Fibroblast of upper back skin (primary cell): Measurements from ENCODE around the gene SMURF2.
"Not testable (repeated sequence)": the region's sequence is repeated elsewhere in the genome, so short reads cannot be mapped to it uniquely, and the experiment has no call there.

ENCODE experiments used
- DNase-seq: peaks from one replicate; pipeline ENCODE4 v3.0.0-alpha.2; 2013

Gene SMURF2

GRCh38 chr17:64664299-64664981 is 2.3 kb upstream of the SMURF2 start:
- not testable (repeated sequence) for DNase-seq

- not testable (repeated sequence) for DNase-seq
Observed at GRCh38 chr17:64663836-64664235, 1.7 kb upstream of the SMURF2 start.

- no peak for DNase-seq
Observed at GRCh38 chr17:64662774-64663367, 764 bp upstream of the SMURF2 start.

DNA sequence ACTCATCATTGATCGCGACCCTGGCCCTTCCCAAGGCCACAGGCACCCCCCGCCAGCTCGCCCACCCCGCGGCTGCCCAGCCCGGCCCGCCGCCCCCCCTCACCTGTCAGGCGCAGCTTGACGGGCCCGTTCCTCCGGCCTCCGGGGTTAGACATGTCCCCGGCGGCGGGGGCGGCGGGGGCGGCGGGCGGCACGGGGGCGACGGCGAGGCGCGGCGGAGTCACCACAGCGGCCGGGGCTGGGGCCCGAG is 456 bp downstream of the SMURF2 start:
- no peak for DNase-seq

DNA sequence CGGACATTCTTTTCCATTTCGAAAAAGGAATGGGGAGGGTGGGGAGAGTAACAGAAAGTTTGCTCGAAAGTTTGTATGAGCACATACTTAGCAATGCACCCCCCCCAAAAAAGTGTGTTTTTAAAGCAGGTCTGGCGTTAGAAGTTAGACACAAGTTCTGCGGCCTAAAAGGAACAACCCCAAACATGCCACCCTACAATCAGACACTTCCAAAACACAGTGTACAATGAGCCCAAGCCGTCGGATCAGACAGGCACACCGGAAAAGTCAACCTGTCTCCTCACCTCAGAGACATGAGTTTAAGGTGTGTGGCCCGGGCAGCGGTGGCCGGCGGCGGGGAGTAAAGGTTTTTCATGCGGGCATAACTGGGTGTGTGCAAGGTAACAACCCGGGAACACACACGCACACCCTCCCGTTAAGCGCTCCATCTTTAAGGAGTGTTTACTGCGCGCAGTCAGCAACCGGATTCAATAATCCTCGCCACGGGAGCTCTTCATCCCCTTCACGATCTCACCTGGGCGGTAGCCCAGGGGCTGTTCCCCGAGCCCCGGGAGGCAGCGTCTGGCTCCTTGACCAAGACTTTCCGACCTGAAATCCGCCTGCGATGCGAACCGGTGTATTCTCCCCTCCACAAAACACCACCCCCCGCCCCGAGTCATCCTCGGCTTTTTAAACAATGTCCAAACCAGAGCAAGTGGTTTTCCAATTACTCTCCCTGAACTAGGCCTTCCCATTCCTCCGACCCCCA is 955 bp downstream of the SMURF2 start:
- DNase-seq = not testable (repeated sequence)

DNA sequence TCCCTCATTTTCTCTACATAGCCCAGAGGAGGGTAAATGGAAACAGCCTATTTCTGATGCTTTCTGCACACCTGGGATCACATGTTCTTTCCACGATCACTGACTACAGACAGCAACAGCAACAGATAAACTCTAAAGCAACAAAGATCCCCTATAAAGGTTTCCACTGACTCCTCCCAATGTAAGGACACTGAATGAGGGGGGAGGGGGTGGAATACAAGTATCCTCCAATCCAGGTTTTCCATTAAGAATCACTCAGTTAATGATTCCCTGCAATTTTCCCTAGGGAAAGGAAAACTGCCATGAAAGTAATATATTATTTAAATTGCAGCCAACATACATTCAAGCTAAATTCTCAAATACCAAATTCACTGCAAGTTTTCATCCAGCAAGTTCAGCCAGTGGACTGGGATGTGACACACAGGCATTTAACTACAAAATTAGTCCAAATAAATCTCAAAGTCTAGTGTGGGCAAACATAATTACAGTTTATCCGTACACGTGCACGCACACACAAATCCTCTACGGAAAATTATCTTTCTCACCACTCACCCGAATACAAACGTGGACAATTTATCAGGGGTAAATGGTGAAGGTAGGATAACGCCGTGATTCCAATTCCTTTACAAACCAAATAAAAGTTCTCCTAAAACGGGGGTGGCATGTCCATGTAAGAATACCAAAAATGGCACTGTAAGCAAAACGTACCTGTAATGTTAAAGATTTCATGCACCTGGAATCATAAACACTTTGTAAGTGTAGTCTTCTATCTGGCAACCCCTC is 1.7 kb downstream of the SMURF2 start:
- DNase-seq = peak; percentile 51

DNA sequence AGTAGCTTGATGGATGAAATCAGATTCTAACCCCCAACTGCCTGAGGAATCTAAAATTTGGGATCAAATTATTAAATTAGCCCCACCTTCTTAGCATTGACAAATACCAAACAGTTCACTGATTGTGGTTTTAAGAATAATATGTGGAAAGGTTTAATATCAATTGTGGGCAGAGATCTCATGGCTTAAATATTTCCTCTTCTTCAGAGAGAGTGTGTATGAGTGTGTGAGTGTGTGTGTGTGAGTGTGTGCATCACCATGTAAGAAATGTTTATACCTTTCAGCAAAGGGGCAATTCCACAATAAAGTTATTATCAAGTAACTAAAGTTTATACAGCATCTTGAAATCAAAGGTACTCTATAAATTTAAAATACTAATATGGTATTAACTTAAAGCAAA is 3.2 kb downstream of the SMURF2 start:
- peak; percentile 87 for DNase-seq

- no peak for DNase-seq
Observed at GRCh38 chr17:64657610-64658125, 4.4 kb downstream of the SMURF2 start.

- DNase-seq = no peak
Observed at GRCh38 chr17:64655704-64656103, 6.4 kb downstream of the SMURF2 start.

DNA sequence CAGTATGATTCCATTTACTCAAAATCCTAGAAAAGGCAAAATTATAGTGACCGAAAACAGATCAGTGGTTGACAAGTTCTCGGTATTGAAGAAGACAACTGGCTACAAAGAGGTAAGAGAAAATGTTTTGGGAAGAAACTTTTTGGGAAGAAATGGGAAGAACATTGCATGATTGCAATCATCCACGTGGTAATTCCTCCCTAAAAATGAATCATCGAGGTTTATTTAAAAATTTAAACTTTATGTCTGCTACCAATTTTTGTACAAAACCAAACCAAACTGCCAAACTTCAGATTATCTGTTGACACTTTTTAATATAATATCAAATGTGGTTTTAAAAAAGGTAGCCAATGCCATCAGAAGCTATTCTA is 8.1 kb downstream of the SMURF2 start:
- peak; percentile 31 for DNase-seq

DNA sequence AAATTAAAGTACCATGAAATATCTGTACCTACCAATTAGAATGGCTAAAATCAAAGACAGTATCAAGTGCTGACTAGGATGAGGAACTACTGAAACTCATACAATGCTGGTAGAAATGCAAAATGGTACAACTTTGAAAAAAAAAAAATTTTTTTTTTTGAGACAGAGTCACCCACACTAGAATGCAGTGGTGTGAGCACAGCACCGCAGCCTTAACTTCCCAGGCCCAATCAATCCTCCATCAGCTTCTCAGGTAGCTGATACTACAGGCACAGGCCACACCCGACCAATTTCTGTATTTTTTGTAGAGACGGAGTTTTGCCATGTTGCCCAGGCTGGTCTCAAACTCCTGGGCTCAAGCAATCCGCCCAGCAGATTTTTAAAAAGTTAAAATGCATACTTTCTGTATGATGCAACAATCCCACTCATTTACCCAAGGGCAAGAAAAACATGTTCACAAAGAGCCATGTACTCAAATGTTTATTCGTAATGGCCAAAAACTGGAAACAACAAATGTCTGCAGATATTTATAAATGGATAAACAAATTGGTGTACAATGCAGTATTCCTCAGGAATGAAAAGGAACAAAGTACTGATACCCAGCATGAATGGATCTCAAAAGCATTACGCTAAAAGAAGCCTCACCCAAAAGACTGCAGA is 8.7 kb downstream of the SMURF2 start:
- DNase-seq = peak; percentile 59

DNA sequence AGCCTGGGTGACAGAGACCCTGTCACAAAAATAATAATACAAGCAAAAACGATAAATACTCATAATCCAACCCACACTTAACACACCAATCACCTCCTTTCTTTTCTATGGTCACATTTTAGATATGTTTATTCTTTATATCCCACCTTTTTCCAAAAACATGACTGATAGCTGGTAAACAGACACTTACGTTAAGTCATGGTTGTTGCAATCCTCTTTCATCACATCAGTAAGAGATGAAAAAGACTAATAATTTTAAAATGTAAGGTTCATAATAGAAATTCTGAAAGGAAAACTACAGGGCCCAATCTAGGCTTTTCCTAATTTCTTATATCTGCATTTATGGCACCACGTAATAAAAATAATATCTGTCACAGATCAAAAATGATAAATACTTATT is 10.2 kb downstream of the SMURF2 start:
- DNase-seq = no peak

DNA sequence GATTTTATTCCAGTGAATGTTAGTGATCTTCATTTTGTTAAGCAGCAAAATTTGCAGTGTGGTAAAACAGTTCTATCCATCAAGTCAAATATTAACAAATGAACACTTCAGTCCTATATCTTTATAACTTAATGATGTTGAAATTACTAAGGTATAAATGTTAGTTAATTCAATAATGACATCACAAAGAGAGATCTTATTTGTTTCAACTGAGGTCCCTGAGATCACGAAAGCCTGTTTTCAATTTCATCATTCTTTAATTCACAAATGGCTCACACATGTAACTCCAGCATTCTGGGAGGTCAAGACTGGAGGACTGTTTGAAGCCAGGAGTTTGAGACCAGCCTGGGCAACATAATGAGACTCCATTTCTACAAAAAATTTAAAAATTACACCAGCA is 13.9 kb downstream of the SMURF2 start:
- no peak for DNase-seq

DNA sequence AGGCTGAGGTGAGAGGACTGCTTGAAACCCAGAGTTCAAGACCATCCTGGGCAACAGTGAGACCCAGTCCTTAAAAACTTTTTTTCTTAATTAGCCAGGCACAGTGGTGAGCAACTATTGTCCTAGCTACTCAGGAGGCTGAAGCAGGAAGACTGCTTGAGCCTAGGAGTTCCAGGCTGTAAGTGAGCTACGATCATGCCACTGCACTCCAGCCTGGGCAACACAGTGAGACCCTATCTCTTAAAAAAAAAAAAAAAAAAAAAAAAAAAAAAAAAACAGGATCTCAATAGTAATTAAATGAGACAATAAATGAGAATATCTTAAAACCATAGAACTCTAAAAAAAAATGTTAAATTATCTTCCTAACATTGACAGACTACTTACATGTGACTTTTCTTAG is 14.3 kb downstream of the SMURF2 start:
- no peak for DNase-seq

- no peak for DNase-seq
Observed at GRCh38 chr17:64639516-64639915, 22.6 kb downstream of the SMURF2 start.

- DNase-seq = peak; percentile 38
Observed at GRCh38 chr17:64638552-64639203, 23.4 kb downstream of the SMURF2 start.

DNA sequence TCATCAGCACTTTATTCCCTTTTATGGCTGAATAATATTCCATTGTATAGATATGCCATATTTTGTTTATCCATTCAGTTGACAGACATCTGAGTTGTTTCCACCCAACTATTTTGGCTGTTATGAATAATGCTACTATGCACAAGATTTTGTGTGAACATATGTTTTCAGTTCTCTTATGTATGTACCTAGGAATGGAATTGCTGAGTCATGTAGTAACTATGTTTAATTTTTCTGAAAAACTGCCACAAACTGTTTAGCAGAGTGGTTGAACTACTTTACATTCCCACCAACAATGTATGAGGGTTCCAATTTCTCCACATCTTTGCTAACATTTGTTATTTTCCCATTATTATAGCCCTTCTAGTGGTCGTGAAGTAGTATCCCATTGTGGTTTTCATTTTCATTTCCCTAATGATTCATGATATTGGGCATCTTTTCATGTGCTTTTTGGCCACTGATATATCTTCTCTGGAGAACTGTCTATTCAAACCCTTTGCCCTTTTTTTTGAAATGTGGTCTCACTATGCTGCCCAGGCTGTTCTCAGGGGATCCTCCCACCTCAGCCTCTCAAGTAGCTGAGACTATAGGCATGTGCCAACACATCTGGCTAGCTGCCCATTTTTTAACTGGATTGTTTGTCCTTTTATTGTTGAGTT is 26.3 kb downstream of the SMURF2 start:
- DNase-seq = peak; percentile 98

GRCh38 chr17:64634218-64634617 is 27.9 kb downstream of the SMURF2 start:
- no peak for DNase-seq

DNA sequence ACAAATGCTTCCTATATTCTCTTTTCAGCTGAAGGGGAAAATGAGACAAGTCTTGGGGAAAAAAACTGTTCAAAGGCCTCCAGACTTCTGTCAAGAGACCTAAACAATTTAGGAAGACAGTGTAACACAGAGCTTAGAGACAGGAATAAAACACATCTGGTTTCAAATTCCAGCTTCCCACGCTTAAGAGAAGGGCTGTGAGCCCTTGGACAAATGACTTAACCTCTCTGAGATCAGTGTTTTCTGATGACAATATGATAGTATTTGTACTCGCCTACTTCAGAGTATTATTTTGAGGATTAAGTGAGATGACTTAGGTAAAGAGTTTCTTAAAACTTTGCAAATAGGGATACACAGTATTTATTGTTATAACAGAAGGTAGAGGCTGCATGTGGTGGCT is 29.5 kb downstream of the SMURF2 start:
- no peak for DNase-seq

- no peak for DNase-seq
Observed at GRCh38 chr17:64632194-64632593, 29.9 kb downstream of the SMURF2 start.

DNA sequence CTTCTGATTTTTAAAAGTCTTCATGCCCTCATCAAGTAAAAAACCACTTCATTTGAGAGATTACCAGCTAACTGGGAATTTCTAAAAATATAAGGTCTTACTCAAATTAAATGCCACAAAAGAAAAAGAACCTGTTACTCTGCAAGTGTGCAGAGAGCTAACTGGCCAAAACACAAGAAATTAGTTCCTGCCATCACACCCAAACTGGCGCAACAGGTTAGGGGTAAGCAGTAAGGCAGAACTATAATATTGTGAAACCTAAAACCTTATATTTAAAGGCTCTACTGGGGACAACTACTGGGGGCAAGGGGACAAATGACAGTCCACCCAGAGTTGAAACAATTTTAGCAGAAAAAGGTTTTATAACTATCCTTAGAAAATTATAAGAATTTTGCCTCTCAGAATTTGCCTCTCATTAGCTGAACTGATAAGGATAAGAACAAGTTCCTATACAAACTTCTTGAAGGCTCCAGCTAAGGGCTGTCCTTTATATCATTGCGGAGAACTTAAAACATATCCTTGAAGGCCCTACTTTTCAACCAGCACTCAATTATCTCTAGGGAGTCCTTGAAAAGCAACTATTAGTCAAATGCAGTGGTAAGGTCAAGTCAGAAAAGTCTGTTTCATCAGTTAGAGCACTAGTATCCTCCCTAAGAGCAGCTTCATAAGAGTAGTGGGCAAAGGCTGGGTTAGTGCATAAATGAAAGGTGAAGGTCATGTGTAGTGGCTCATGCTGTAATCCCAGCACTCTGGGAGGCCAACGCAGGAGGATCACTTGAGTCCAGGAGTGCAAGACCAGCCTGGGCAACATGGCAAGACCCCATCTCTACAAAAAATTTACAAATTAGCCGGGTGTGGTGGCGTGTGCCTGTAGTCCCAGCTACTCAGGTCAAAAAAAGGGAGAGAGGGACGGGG is 31.5 kb downstream of the SMURF2 start:
- no peak for DNase-seq
